ENCODE measurements around the gene ST8SIA1.
"Not testable (repeated sequence)": the region's sequence is repeated elsewhere in the genome, so short reads cannot be mapped to it uniquely, and the experiment has no call there.

Gene ST8SIA1, protein sequence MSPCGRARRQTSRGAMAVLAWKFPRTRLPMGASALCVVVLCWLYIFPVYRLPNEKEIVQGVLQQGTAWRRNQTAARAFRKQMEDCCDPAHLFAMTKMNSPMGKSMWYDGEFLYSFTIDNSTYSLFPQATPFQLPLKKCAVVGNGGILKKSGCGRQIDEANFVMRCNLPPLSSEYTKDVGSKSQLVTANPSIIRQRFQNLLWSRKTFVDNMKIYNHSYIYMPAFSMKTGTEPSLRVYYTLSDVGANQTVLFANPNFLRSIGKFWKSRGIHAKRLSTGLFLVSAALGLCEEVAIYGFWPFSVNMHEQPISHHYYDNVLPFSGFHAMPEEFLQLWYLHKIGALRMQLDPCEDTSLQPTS
- 0 to 6.7 (median 0.18) reads per million in 17 experiments for total RNA-seq

DNA sequence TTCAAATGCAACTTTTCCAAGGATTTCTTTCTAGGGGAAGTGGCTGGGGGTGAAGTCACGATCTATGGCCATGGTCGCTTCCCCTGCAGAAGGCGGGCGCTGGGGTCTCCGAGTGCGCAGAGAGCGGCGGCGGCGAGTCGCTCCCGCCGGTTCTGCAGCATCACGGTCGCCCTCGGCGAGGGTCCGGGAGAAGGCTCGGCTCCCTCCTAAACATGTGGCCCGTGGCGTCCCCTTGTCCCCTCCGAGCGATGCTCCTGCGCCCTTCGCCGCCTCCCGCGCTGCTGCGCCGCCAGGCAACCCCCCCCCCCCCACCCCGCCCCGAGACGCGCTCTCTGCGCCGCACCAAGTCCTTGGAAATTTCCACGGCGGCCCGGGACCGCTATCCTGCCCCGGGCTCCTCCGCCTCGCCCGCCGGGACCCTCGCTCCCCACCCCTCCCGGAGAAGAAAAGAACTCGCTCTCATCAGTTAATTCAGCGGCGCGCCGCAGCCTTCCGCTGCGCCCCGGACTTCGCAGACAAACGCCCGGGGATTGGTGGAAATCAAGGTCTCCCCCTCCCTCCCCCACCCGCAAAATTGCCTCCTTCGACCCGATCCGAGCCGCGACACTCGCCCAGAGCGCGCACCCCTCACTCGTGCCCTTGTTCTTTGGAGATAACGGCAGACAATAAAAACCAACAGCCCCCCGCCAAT is at the start of gene ST8SIA1:
Gene ST8SIA1 (minus strand): TSS at position 298 of the 691 bp plus-strand sequence. CDS start 475 bp downstream, outside the sequence.
- DNase-seq = peak in 3 of 4 experiments; percentile 8 to 49 (median 21)

DNA sequence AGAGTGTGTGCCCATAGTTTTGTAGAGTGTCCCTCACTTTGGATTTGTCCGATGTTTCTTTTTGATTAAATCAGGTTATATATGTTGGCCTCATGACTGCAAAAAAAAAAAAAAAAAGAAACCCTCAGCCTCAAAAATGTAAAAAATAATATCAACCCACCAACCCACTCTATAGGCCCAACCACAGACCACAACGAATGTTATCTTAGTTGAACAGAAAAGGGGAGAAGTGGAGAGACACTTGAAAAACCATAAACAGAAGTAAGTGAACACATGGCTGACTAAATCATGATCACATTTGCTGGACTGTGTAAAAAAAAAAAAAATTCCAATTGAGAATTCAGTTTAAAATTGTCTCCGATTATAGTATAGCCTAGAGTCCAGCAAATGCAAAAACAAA is 45.5 kb upstream of the ST8SIA1 start:
- no peak for DNase-seq

DNA sequence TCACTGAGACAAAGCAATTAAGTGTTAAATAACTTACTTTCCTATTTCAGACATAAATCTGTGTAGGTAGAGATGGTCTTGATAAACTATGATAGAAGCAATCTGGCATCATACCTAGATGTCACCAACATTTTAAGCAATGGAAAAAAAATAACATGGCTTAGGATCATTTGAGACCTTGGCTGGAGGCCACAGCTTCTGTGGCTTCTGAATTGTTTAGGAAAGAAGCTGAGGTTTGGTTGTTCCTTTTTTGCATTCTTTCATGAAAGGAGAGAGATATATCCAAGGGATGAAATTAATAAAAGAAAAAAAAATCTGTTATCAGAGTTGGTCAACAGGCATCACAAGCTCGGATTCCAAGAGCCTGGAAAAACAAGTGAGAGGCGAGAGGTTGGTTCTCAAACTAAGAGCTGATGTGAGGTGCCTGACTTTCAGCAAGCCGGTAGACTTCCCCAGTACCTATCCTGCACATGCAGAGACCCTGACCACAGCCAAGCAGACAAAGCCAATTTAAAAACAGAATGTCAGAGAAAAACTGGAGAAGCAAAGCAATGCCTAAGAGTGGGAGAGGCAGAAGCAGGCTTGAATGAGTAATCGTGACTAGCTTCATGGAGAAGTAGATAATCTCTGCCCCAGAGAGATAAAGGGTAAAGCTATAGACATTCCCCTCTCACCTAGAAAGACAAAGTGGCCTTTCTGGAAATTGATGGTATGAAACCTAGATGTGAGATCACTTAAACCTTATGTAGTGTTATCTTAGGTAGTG is 43.4 kb upstream of the ST8SIA1 start:
- peak; percentile 11 to 54 (median 40) for DNase-seq

DNA sequence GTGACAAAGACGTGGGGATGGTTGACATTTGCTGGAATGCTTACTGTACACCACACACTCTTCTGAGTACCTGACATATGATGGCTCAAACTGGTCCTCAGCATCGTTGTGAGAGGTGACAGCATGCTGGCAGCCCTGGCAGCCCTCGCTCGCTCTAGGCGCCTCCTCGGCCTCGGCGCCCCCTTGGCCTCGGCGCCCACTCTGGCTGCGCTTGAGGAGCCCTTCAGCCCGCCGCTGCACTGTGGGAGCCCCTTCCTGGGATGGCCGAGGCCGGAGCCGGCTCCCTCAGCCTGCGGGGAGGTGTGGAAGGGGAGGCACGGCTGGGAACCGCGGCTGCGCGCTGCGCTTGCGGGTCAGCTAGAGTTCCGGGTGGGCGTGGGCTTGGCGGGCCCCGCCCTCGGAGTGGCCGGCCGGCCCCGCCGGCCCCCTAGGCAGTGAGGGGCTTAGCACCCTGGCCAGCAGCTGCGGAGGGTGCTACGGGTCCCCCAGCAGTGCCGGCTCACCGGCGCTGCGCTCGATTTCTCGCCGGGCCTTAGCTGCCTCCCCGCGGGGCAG is 42.2 kb upstream of the ST8SIA1 start:
- DNase-seq = not testable (repeated sequence)

DNA sequence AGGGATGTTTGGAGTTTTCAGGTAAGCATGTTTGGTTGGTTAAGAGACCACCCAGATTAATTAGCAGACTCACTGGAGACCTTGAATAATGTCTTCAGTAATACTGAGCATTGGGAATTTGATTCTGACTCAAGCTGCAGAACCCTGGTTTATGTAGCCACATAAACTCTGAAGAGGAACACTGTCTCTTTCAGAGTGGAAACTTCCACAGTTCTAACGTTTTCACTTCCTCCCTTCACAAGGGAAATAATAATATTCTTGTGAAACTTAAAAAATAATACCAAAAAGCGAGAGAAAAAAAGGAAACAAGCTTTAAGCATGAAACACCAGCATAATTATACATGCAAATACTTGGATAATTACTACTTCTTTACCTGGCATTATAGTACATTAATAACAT is 40.0 kb upstream of the ST8SIA1 start:
- peak; percentile 28 to 77 (median 58) for DNase-seq

DNA sequence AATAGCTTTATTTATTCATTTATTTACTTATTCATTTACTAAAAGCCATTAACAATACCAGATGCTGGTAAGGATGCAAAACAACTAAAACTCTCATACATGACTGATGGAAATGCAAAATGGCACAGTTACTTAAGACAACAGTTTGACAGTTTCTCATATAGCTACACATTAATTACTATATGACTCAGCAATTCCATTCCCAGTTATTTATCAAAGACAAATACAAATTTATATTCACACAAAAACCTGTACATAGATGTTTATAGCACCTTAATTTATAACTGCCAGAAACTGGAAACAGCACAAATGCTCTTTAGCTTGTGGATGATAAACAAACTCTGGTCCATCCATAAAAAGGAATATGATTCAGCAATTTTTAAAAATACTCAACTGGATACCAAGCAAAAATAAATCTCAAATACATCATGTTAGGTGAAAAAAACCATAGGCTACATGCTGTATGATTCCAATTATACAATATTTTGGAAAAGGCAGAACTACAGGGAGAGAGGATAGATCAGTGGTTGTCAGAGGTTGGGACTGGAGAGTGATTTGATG is 37.9 kb upstream of the ST8SIA1 start:
- peak in 1 of 4 experiments; percentile 3 for DNase-seq

DNA sequence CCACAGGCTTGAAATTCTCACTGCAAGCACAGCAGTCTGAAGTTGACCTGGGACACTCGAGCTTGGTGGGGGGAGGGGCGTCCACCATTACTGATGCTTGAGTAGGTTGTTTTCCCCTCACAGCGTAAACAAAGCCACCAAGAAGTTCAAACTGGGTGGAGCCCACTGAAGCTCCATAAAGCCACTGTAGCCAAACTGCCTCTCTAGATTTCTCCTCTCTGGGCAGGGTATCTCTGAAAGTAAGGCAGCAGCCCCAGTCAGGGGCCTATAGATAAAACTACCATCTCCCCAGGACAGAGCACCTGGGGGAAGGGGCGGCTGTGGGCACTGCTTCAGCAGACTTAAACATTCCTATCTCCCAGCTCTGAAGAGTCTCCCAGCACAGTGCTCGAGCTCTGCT is 31.7 kb upstream of the ST8SIA1 start:
- no peak for DNase-seq

DNA sequence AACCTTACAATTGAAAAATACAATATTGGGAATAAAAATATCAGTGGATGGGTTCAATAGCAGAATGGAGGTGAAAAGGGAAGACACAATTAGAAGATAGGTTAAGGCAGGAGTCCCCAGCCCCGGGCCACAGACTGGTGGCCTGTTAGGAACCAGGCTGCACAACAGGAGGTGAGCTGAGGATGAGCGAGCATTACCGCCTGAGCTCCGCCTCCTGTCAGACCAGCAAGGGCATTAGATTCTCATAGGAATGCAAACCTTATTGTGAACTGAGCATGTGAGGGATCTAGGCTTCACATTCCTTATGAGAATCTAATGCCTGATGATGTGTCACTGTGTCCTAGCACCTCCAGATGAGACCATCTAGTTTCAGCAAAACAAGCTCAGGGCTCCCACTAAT is 27.3 kb upstream of the ST8SIA1 start:
- no peak for DNase-seq

DNA sequence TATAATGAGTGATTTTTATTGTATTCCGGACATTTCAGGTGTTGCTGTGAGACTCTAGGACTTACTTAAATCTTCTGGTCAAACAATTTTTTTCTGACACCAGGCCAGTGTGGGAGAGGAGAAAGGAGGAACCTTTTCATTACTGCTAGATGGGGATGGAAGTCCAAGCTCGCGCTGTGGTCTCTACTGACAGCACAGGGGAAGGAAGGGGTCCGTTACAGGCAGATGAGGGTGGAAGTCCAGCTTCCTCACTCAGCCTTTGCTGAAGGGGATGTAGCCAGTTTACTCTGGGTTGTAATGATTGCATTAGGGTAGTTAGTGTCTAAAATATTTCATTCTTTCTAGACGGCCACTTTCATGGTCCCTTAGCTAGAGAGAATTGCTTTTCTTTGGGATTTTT is 26.3 kb upstream of the ST8SIA1 start:
- DNase-seq = peak; percentile 16 to 65 (median 62)

DNA sequence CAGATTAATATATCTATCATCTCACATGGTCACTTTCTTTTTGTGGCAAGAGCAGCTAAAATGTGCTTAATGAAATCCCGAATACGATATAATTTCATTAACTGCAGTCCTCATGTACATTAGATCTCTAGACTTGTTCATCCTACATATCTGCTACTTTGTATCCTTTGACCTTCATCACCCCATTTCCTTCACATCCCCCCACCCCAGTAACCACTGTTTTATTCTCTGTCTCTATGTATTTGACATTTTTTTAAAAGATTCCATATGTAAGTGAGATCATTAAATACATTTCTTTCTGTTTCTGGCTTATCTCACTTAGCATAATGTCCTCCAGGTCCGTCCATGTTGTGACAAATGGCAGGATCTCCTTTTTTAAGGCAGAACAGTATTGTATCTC is 23.0 kb upstream of the ST8SIA1 start:
- no peak for DNase-seq

DNA sequence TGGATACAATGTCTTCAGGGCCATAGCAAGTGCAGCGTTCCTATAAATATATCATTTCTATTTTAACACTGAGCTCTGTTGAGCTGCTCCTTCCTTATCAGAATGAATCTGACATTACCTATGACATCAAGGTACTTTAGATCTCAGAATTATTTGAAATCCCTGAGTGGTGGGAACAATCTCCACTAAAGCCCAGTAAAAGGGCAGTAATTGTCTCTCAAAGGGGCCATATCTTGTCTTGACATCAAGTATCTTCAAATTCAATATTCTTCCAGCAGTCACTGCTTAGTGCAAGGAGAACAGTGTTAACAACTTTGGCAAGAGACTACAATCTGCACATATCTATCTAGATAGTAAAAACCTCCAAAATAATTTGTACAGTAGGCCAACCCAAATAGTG is 21.7 kb upstream of the ST8SIA1 start:
- DNase-seq = no peak

DNA sequence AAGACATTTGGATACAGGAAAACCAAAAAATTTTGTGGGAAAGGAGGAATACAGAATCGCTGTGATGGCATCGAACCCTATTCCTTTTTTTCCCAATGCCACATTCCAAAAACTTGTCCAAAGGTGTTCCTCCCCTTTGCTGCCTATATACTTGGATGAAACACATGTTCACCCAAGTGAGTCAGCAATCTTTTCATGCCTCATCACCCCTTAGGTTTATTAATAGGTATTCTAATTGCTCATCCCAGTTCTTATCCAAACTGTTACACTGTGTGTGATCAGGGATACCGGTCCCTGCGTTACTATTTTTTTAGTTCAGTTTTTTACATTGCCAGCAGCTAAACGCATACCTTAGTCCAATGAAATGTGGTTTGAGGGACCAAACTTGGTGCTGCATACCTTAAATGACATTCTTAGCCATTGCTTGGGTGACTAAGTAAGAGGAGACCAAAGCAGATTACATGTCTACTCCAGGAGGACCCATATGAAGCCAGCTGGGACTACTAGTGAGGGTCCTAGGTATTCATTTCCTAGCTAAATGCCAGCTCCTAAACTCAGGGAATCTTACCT is 20.6 kb upstream of the ST8SIA1 start:
- DNase-seq = no peak

DNA sequence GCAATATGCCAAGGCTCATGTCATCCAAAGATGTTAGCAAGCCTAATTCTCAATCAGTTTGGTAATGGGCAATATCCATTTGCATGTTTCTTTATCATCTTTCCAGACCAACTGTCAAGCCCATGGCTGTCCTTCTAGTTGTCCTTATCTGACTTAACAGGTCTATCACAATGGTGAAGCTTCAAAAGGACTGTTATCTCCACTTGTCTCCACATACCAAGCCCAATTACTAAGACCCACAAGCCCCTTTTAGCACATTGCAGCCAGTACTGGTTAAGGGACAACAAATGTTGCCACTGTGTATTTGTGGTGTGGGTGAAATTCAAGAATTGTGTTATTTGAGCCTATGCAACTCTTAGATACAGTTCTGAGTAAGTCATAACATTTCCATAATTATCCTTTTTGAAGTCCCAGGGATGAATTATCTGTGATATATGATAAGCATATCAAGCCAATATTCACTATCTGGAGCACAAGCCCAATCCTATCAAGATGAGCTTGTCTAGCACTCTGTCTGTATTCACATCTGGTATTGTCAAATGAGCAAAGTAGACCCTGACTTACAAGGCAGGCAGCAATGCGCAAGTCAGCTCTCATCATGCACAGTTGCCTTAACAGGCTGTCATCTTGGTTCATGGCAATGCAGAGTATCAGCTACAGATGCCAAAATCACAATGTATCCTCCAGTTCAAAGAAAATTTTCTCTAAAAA is 19.3 kb upstream of the ST8SIA1 start:
- no peak for DNase-seq

DNA sequence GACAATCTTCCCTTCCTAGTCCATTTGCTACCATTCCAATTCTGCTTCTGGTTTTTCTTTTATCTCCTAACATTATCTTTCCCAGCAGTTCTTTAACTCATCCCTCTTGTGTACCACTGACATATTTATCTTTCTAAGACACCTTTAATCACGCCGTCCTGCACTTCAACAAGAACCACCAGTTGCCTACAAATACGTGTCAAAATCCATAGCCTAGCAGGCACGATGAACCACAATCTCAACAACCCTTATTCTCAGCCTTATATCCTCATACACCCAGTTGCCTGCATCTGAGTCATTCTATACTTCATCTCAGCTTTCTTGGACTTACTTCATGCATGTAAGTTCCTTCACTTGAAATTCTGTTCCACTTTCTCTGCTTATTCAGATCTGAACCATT is 16.4 kb upstream of the ST8SIA1 start:
- no peak for DNase-seq

DNA sequence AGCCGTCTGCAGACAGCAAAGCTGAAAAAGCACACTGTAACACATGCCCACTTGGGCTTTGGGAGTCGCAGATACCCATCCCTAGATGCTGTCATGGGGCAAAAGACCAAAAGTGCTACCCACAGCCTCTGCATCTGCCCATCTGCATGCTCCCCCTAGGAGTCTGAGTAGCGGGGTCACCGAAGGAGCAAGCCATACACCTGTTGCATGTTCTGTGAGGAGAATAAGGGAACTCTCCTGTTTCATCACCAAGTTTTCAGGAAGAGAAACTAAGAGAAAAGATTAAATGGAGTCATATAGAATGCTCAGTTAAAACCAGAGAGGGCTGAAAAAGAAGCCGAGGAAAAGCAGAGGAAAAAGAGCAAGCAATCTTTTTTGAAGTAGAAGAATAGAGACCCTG is 13.7 kb upstream of the ST8SIA1 start:
- peak in 3 of 4 experiments; percentile 2 to 46 (median 21) for DNase-seq

DNA sequence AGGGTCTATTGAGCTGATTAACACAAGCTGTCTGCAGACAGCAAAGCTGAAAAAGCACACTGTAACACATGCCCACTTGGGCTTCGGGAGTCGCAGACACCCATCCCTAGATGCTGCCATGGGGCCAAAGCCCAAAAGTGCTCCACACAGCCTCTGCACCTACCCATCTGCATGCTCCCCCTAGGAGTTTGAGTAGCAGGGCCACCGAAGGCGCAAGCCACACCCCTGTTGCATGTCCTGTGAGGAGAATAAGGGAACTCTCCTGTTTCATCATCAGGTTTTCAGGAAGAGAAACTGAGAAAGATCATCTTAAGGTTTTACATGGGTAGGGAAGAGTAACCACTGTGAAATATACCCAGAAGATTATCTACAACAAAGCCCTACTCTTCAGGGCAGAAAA is 5.6 kb upstream of the ST8SIA1 start:
- peak; percentile 58 to 89 (median 83) for DNase-seq

DNA sequence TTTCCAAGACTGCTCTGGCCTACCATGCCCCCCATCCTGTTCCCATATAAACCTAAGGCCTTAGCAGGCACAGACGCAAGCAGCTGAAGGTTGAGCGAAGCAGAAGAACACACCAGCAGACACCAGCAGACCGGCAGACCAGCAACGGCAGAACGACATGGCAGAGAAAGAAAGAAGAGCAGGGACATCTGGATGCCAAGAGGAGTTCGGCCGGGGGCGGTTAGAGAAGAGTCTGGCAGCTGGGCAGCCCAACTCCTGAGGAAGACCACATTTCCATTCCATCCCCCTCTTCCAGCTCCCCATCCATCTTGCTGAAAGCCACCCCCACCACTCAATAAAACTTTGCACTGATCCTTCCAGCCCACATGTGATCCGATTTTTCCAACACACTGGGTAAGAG is 5.2 kb upstream of the ST8SIA1 start:
- no peak for DNase-seq

DNA sequence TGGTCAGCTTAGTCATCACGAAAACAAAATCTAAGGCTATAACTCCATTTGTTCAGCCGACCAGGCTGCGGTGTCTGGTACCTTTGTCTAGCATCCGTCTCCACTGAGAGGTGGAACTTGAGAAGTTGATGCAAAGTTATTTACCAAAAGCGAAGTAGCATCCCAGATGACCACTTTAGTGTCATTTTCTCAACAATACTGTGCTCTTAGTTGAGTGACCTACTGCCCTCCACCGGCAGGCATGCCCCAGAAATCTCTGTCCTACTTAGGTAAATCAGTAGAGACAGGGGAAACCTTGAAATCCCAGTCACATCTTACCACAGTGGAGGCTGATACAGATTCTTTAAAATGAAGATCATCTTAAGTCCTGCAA is 1.3 kb upstream of the ST8SIA1 start:
- DNase-seq = peak in 1 of 4 experiments; percentile 14

DNA sequence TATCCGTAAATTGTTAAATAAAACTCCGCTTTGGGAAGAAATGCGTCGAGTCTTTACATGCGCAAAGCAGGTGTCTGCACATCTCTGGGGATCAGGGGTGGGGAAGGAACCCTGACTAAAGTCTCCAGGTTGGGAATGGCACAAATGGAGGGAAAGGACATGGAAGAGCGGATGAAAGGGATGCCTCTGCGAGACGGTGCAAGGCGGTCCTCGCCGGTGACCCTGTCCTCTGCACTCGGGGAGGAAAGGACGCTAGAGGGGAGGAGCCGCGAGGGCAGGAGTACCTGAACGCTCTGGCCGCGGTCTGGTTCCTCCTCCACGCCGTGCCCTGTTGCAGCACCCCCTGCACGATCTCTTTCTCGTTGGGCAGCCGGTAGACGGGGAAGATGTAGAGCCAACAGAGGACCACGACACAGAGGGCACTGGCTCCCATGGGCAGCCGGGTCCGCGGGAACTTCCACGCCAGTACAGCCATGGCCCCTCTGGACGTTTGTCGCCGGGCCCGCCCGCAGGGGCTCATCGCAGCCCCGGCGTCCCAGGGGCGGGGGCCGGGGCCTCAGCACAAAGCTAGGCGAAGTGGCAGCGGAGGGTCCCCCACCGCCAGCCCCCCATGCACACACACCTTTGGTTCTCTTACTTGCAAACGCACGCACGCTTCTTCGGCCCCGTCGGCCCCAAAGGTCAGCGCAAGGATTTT is 646 bp downstream of the ST8SIA1 start:
- DNase-seq = peak in 2 of 4 experiments; percentile 14 to 21

DNA sequence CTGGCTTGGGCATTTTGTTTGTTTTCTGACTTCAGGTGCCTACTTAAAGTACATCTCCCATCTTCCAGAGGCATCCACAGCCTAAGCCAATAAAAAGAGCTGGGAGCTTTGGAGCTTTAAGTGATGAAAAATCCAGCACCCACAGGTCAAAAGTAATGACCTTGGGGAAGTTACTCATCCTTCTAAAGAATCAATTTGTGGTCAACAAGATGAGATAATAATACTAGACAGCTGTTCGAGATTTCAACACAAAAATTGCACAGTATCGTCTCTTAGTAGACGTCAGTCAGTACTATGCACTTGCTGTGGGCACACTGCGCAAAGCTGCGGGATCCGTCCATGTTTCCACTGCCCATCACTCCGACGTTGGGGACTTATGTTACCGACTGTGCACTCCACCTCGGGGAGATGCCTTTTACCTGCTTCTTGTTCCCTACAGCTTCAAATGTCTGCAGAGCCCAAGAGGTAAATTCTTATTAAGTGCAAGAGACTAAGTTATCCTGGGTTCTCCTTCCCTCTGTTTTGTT is 1.3 kb downstream of the ST8SIA1 start:
- peak in 2 of 4 experiments; percentile 5 to 10 for DNase-seq

DNA sequence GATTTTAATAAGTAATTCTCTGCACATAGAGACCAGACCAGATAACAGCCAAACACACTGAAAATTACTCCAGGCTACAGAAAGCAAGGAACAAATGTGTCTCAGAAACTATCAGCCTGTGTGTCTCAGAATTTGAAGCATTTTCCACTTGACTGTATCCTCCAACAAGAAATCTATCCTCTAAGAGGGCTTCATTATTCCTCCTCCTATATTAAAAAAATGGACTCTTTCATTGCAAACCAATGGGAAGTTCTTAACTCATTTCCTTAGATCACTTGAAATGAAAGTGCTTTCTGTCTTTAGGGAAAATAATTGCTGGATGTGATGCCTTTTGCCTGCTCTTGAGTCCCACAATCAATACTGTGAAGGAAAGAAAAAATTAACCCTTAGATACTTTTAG is 2.3 kb downstream of the ST8SIA1 start:
- no peak for DNase-seq
